Measurements from ENCODE around the gene ACOD1. TPM values are rescaled to one million over a fixed set of nuclear protein-coding genes. Genes with fewer than 3 reads are reported as not detected.

ACOD1 gene
- total RNA-seq, 1 donor = not detected

GRCh38 chr13:76965759-76966421 lies 17.6 kb downstream of the ACOD1 start:
- no peak overlapping the region for H3K4me3 ChIP-seq (ENCODE audit: low read depth, low read length)
- TF ChIP-seq, protein P1, sequence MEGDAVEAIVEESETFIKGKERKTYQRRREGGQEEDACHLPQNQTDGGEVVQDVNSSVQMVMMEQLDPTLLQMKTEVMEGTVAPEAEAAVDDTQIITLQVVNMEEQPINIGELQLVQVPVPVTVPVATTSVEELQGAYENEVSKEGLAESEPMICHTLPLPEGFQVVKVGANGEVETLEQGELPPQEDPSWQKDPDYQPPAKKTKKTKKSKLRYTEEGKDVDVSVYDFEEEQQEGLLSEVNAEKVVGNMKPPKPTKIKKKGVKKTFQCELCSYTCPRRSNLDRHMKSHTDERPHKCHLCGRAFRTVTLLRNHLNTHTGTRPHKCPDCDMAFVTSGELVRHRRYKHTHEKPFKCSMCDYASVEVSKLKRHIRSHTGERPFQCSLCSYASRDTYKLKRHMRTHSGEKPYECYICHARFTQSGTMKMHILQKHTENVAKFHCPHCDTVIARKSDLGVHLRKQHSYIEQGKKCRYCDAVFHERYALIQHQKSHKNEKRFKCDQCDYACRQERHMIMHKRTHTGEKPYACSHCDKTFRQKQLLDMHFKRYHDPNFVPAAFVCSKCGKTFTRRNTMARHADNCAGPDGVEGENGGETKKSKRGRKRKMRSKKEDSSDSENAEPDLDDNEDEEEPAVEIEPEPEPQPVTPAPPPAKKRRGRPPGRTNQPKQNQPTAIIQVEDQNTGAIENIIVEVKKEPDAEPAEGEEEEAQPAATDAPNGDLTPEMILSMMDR (IDR thresholded peaks at IDR 0.05; ENCODE audit: insufficient read depth, low read length) = no peak
- DNase-seq (ENCODE audit: low read depth) = peak; percentile 90

- H3K4me3 ChIP-seq (ENCODE audit: low read depth, low read length) = no peak overlapping the region
- DNase-seq (ENCODE audit: low read depth) = no peak
- TF ChIP-seq, protein P1 (IDR thresholded peaks at IDR 0.05; ENCODE audit: insufficient read depth, low read length) = no peak
Observed at GRCh38 chr13:76967031-76967430, 18.7 kb downstream of the ACOD1 start.

- DNase-seq (ENCODE audit: low read depth) = no peak
- TF ChIP-seq, protein P1 (IDR thresholded peaks at IDR 0.05; ENCODE audit: insufficient read depth, low read length) = no peak
Observed at GRCh38 chr13:76968041-76968440, 19.7 kb downstream of the ACOD1 start.

GRCh38 chr13:76969488-76970365 lies 21.4 kb downstream of the ACOD1 start:
- DNase-seq (ENCODE audit: low read depth) = no peak
- no peak overlapping the region for H3K4me3 ChIP-seq (ENCODE audit: low read depth, low read length)
- TF ChIP-seq, protein P1 (IDR thresholded peaks at IDR 0.05; ENCODE audit: insufficient read depth, low read length) = no peak

More at GRCh38 chr13:76968041-76968440, 19.7 kb downstream of the ACOD1 start:
- no peak overlapping the region for H3K4me3 ChIP-seq (ENCODE audit: low read depth, low read length)

DNA sequence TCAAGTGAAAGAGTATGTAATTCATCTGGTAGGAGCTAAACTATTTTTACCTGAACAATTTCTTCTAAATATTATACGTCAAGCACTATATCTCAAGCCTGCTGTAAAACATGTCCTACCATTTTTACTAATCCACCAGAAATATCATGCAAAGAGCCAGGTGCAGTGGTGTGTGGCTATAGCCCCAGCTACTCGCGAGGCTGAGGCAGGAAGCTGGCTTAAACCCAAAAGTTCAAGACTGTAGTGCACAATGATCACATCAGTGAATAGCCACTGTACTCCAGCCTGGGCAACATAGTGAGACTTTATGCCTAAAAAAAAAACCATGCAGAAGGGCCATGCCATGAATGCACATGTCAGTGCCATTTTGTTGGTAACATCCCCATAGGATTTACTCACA lies 22.9 kb downstream of the ACOD1 start:
- TF ChIP-seq, protein P1 (IDR thresholded peaks at IDR 0.05; ENCODE audit: insufficient read depth, low read length) = no peak
- no peak overlapping the region for H3K4me3 ChIP-seq (ENCODE audit: low read depth, low read length)
- no peak for DNase-seq (ENCODE audit: low read depth)

DNA sequence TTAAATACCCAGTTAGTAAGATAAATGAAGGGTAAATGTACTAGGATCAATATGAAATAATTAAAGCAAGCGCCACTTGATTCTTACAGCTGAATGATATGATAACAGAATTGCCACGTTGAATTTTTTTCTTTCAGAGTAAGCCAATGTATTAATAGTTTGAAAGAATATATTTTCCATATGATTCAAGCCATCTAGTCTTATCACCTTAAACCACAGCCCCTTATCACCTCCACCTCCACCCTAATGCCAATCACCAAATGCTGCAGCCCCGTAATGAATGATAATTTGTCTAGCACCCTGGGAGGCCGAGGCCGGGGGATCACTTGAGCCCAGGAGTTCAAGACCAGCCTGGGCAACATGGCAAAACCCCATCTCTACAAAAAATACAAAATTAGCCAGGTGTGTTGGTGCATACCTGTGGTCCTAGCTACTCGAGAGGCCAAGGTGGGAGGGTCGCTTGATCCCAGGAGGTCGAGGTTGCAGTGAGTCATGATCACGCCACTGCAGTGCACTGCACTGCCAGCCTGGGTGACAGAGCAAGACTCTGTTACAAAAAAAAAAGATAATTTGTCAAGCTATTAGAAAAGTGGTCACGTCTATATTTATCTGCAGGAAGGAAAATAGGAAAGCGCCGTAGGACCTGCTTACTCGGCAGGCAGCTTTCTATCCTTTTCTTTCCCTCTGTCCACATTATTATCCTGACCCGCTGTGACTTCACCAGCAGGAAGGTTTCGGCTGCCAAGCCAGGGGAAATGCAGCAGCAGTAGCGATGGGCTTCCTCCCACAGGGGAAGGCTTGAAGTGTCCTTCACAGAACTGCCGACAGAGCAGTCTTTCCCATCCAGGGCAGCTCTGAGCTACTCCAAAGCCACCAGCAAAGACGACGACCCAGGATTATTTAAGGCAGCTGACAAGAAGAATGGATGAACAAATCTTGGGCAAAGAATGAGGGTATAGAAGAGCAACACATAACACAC lies 23.8 kb downstream of the ACOD1 start:
- no peak overlapping the region for H3K4me3 ChIP-seq (ENCODE audit: low read depth, low read length)
- no peak for DNase-seq (ENCODE audit: low read depth)
- TF ChIP-seq, protein P1 (IDR thresholded peaks at IDR 0.05; ENCODE audit: insufficient read depth, low read length) = no peak
